Spleen (tissue), 7 donors: ENCODE data around the gene CLCF1.

ENCODE experiments used
- CTCF ChIP-seq, 11 experiments: fragments of 200-600 bp in 7 of 11; fragments of 450-650 bp in 4 of 11; sonication (generic) in 4 of 11; IDR thresholded peaks in 8 of 11; conservative IDR thresholded peaks in 3 of 11; 1 replicate in 7 of 11; 2 replicates in 4 of 11; pipeline versions ENCODE4 v1.4.0 to v1.8.0; 2016 to 2021; ENCODE audit warnings: antibody characterized with exemption in 11 of 11, inconsistent platforms in 4 of 11, mild to moderate bottlenecking in 1 of 11
- POLR2A ChIP-seq, 3 donors: fragments of 450-650 bp; IDR thresholded peaks; one replicate each; pipeline ENCODE4 v1.5.1; 2017; ENCODE audit warnings: antibody characterized with exemption in 3 of 3, mild to moderate bottlenecking in 1 of 3
- donor health status: DM: no; HTN: no; CAD: no; lungs with moderate emphysema.
- donor health status: DM: no; HTN: no; CAD: no.
- donor health status: DM: no; HTN: no; CAD: no.

GRCh38 chr11:67409261-67409666 is 35.9 kb upstream of the CLCF1 start:
- TF ChIP-seq CTCF (IDR thresholded peaks at IDR 0.05 in 8 of 11, conservative IDR thresholded peaks at IDR 0.05 in 3 of 11) (no peak), POLR2A (IDR thresholded peaks at IDR 0.05) (peak in 1 of 3 donors; percentile 25)
